HG03521 (cell line): ENCODE measurements around the gene FAM156A.
A peak's percentile ranks its signal among the peaks of the same experiment; 100 is the strongest.
"Not testable (repeated sequence)": the region's sequence is repeated elsewhere in the genome, so short reads cannot be mapped to it uniquely, and the experiment has no call there.

ENCODE experiments used
- ATAC-seq: cut with Tn5 transposase; IDR thresholded peaks from one replicate; pipeline ENCODE4 v1.9.1; 2021; ENCODE audit warnings: mild to moderate bottlenecking, moderate library complexity; ENCODE audit not compliant: unreplicated experiment

Gene FAM156A

GRCh38 chrX:52966993-52967738 lies 8.8 kb upstream of the FAM156A start:
- not testable (repeated sequence) for ATAC-seq

GRCh38 chrX:52958961-52959360 lies 643 bp upstream of the FAM156A start:
- peak; percentile 24 for ATAC-seq

- ATAC-seq: not testable (repeated sequence)
Measured at GRCh38 chrX:52949884-52950283, 8.4 kb downstream of the FAM156A start.

GRCh38 chrX:52949325-52949724 lies 9.0 kb downstream of the FAM156A start:
- not testable (repeated sequence) for ATAC-seq

- not testable (repeated sequence) for ATAC-seq
Measured at GRCh38 chrX:52948265-52948664, 10.1 kb downstream of the FAM156A start.

GRCh38 chrX:52947501-52947900 lies 10.8 kb downstream of the FAM156A start:
- not testable (repeated sequence) for ATAC-seq

GRCh38 chrX:52945838-52946494 lies 12.4 kb downstream of the FAM156A start:
- not testable (repeated sequence) for ATAC-seq

GRCh38 chrX:52941728-52942127 lies 16.6 kb downstream of the FAM156A start:
- ATAC-seq: not testable (repeated sequence)

- ATAC-seq: not testable (repeated sequence)
Measured at GRCh38 chrX:52940704-52941103, 17.6 kb downstream of the FAM156A start.

- ATAC-seq: not testable (repeated sequence)
Measured at GRCh38 chrX:52935470-52935784, 22.9 kb downstream of the FAM156A start.

GRCh38 chrX:52934704-52935469 lies 23.4 kb downstream of the FAM156A start:
- ATAC-seq: peak; percentile 94

GRCh38 chrX:52933976-52934703 lies 24.2 kb downstream of the FAM156A start:
- ATAC-seq: peak; percentile 8

GRCh38 chrX:52933213-52933612 lies 25.1 kb downstream of the FAM156A start:
- no peak for ATAC-seq

- ATAC-seq: not testable (repeated sequence)
Measured at GRCh38 chrX:52930214-52930613, 28.1 kb downstream of the FAM156A start.

GRCh38 chrX:52923781-52924241 lies 34.5 kb downstream of the FAM156A start:
- peak; percentile 28 for ATAC-seq

- ATAC-seq: not testable (repeated sequence)
Measured at GRCh38 chrX:52914704-52915103, 43.6 kb downstream of the FAM156A start.

- not testable (repeated sequence) for ATAC-seq
Measured at GRCh38 chrX:52913681-52914080, 44.6 kb downstream of the FAM156A start.

GRCh38 chrX:52909313-52909969 lies 48.9 kb downstream of the FAM156A start:
- not testable (repeated sequence) for ATAC-seq

- not testable (repeated sequence) for ATAC-seq
Measured at GRCh38 chrX:52907900-52908299, 50.4 kb downstream of the FAM156A start.

GRCh38 chrX:52907137-52907536 lies 51.2 kb downstream of the FAM156A start:
- not testable (repeated sequence) for ATAC-seq
